ENCODE data around the gene WASHC3. TPM values are rescaled to one million over a fixed set of nuclear protein-coding genes. Genes with fewer than 3 reads are reported as not detected.

Gene WASHC3
- total RNA-seq, 2 donors from 2014 or later, result 26.8 to 30.6 TPM

DNA sequence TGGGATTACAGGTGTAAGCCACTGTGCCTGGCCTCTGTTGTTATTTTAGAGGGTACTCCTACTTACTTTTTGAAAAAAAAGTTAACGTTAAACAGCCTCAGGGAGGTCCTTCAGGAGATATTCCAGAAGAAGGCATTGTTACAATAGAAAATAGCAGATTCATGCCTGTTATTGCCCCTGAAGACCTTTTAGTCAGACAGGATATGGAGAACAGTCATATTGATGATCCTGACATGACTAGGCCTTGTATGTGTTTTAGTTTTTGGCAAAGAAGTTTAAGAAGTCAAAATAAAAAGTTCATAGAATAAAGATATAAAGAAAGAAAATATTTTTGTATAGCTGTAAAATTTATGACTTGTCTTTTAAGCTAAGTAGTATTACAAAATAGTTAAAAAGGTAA, 45.3 kb downstream of the WASHC3 start:
- Histone ChIP-seq H3K27ac (no peak overlapping the region), H3K9ac (ENCODE audit: low read depth in 2 of 2, low read length in 2 of 2) (no peak overlapping the region), H3K4me3 (no peak overlapping the region), H3K27me3 (no peaks in the 10 kb centered on the region), H3K36me3 (no peaks in the 10 kb centered on the region), H3K4me1 (no peaks in the 10 kb centered on the region), H3K9me3 (no peaks in the 10 kb centered on the region)
- TF ChIP-seq, protein P1, sequence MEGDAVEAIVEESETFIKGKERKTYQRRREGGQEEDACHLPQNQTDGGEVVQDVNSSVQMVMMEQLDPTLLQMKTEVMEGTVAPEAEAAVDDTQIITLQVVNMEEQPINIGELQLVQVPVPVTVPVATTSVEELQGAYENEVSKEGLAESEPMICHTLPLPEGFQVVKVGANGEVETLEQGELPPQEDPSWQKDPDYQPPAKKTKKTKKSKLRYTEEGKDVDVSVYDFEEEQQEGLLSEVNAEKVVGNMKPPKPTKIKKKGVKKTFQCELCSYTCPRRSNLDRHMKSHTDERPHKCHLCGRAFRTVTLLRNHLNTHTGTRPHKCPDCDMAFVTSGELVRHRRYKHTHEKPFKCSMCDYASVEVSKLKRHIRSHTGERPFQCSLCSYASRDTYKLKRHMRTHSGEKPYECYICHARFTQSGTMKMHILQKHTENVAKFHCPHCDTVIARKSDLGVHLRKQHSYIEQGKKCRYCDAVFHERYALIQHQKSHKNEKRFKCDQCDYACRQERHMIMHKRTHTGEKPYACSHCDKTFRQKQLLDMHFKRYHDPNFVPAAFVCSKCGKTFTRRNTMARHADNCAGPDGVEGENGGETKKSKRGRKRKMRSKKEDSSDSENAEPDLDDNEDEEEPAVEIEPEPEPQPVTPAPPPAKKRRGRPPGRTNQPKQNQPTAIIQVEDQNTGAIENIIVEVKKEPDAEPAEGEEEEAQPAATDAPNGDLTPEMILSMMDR (IDR thresholded peaks at IDR 0.05), result no peak
- intact Hi-C loops (cut with DNase I), result no loop called here
- no peak for DNase-seq

DNA sequence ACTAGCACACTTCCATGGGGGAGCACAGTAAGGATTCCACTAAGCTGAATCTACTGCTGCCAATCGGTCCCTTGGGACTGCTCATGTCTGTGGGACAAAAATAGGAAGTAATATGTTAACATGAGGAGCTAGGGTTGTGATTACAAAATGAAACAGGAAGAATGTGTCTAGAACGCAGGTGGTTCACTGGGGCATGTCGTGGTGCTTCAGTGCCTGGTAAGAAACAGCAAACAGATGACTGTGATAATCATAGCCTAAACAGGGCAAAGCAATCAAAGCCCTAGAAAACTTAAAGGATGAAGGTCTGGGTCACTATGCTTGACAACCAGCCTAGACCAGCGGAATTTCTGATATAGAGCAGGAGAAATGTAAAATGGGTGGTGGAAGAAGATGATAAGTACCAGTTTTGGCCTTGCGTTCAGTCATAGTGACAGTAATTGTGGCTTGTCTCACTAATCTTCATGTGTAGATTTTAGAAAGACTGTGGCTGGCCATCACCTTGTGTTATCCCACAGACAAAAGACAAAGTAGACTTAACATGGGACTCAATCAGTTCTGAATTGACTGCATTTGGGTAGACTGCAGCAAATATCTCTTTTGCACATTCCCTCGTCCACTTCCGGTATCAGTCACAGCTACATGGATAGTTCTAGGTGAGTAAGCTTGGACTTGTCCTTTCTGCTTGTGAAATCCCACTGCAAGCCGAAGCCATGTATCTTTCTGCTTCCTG, 51.4 kb downstream of the WASHC3 start:
- Histone ChIP-seq H3K9ac (ENCODE audit: low read depth in 2 of 2, low read length in 2 of 2) (no peak overlapping the region), H3K4me3 (no peak overlapping the region), H3K36me3 (no peaks in the 10 kb centered on the region), H3K27ac (no peak overlapping the region), H3K4me1 (no peaks in the 10 kb centered on the region), H3K27me3 (no peaks in the 10 kb centered on the region), H3K9me3 (no peaks in the 10 kb centered on the region)
- no peak for DNase-seq
- intact Hi-C loops (cut with DNase I), result no loop called here
- TF ChIP-seq, protein P1 (IDR thresholded peaks at IDR 0.05), result no peak

GRCh38 chr12:102009796-102010195, 52.0 kb downstream of the WASHC3 start:
- Histone ChIP-seq H3K4me3 (no peak overlapping the region), H3K27me3 (no peaks in the 10 kb centered on the region), H3K9ac (ENCODE audit: low read depth in 2 of 2, low read length in 2 of 2) (no peak overlapping the region), H3K9me3 (no peaks in the 10 kb centered on the region), H3K4me1 (no peaks in the 10 kb centered on the region), H3K27ac (no peak overlapping the region), H3K36me3 (no peaks in the 10 kb centered on the region)
- intact Hi-C loops (cut with DNase I), result no loop called here
- DNase-seq, result no peak
- TF ChIP-seq, protein P1 (IDR thresholded peaks at IDR 0.05), result no peak

GRCh38 chr12:102008615-102009126, 53.1 kb downstream of the WASHC3 start:
- no peak overlapping the region for H3K4me3 ChIP-seq
- no peaks in the 10 kb centered on the region for H3K9me3 ChIP-seq
- TF ChIP-seq, protein P1 (IDR thresholded peaks at IDR 0.05), result no peak
- intact Hi-C loops (cut with DNase I), result no loop called here
- no peaks in the 10 kb centered on the region for H3K36me3 ChIP-seq
- no peak overlapping the region for H3K27ac ChIP-seq
- H3K27me3 ChIP-seq, result no peaks in the 10 kb centered on the region
- DNase-seq, result no peak
- H3K9ac ChIP-seq (ENCODE audit: low read depth in 2 of 2, low read length in 2 of 2), result no peak overlapping the region
- no peaks in the 10 kb centered on the region for H3K4me1 ChIP-seq

GRCh38 chr12:102005256-102005655, 56.5 kb downstream of the WASHC3 start:
- intact Hi-C loops (cut with DNase I), result no loop called here
- Histone ChIP-seq H3K4me3 (no peak overlapping the region), H3K4me1 (no peaks in the 10 kb centered on the region), H3K27ac (no peak overlapping the region), H3K36me3 (no peaks in the 10 kb centered on the region), H3K9ac (ENCODE audit: low read depth in 2 of 2, low read length in 2 of 2) (no peak overlapping the region), H3K27me3 (no peaks in the 10 kb centered on the region), H3K9me3 (no peaks in the 10 kb centered on the region)
- no peak for DNase-seq
- TF ChIP-seq, protein P1 (IDR thresholded peaks at IDR 0.05), result no peak
